IPS-18a (cell line): Measurements from ENCODE around the gene AATF.

Source experiments
- H3K27ac ChIP-seq: one replicate; pipeline ENCODE4 v1.5.1; 2013; ENCODE audit warnings: low read length
- H3K27me3 ChIP-seq: one replicate; pipeline ENCODE4 v1.6.1; 2013; ENCODE audit warnings: mild to moderate bottlenecking, low read length; ENCODE audit not compliant: control insufficient read depth, insufficient read depth
- H3K36me3 ChIP-seq: one replicate; pipeline ENCODE4 v1.6.1; 2013; ENCODE audit warnings: low read depth, low read length; ENCODE audit not compliant: control insufficient read depth
- H3K4me1 ChIP-seq: one replicate; pipeline ENCODE4 v1.6.1; 2013; ENCODE audit warnings: low read depth, low read length; ENCODE audit not compliant: control insufficient read depth
- H3K4me3 ChIP-seq: one replicate; pipeline ENCODE4 v1.5.1; 2013; ENCODE audit warnings: low read length
- H3K9ac ChIP-seq: one replicate; pipeline ENCODE4 v1.6.1; 2013; ENCODE audit warnings: mild to moderate bottlenecking, low read length, moderate library complexity
- H3K9me3 ChIP-seq: one replicate; pipeline ENCODE4 v1.6.1; 2013; ENCODE audit warnings: low read depth, low read length; ENCODE audit not compliant: control insufficient read depth

Gene AATF

DNA sequence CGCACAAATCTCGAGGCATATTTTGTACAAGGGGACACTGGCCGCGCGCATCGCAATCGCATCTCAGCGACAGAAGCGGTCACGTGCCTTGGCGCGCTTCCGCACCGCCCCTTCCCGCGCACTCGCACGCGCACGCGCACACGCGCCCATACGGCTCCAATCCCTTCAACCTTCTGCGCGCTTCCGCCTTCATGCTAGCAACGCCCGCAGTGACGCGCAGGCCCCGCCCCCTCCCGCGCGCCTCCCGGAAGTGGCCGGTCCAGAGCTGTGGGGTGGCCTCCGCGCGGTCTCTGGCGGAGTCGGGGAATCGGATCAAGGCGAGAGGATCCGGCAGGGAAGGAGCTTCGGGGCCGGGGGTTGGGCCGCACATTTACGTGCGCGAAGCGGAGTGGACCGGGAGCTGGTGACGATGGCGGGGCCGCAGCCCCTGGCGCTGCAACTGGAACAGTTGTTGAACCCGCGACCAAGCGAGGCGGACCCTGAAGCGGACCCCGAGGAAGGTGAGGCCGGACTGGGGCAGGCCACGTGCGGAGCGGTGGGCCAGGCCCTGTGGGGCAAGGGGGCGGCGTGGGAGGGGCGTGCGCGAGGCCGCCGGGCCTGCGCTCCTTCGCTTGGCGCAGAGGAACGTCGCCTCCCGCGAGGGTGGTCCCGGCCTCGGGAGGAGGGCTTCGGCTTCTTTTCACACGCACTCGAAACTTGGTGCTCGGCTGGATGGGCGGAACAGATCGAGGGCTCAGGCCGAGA lies at the start of gene AATF:
TSS of gene AATF (plus strand) at position 238 of the 744 bp plus-strand sequence. CDS start at position 410, 172 bp downstream.
- H3K27ac ChIP-seq = no peak within 1 kb of the TSS
- H3K27me3 ChIP-seq = peaks cover 58% of the 10 kb centered on the region
- H3K36me3 ChIP-seq = peaks cover 24% of the 10 kb centered on the region
- peak within 1 kb of the TSS; percentile 69 for H3K9ac ChIP-seq
- peaks cover 16% of the 10 kb centered on the region for H3K4me1 ChIP-seq
- H3K4me3 ChIP-seq = peak within 1 kb of the TSS; percentile 81
- H3K9me3 ChIP-seq = no peaks in the 10 kb centered on the region

GRCh38 chr17:36899250-36900159 lies 49.2 kb upstream of the AATF start:
- no peak overlapping the region for H3K27ac ChIP-seq
- H3K4me1 ChIP-seq = no peaks in the 10 kb centered on the region
- H3K9me3 ChIP-seq = no peaks in the 10 kb centered on the region
- no peaks in the 10 kb centered on the region for H3K36me3 ChIP-seq
- H3K9ac ChIP-seq = no peak overlapping the region
- no peaks in the 10 kb centered on the region for H3K27me3 ChIP-seq
- no peak overlapping the region for H3K4me3 ChIP-seq

DNA sequence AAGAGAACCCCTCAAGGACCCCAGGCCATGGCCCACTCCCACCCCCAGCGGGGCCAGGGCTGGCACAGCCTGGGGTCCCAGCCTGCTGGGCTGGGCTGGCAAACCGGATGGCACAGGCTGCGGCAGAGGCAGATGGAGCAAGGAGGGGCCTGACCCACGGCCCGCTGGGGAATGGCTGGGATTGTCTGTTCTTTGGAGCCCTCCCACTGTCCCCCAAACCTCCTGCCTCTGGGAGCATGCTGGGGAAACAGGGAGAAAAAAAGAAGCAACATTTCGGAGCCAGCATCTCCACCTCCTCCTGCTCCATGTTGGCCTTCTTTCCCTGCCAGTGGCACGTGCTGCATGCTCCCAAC lies 48.6 kb upstream of the AATF start:
- no peaks in the 10 kb centered on the region for H3K27me3 ChIP-seq
- no peak overlapping the region for H3K27ac ChIP-seq
- no peak overlapping the region for H3K9ac ChIP-seq

DNA sequence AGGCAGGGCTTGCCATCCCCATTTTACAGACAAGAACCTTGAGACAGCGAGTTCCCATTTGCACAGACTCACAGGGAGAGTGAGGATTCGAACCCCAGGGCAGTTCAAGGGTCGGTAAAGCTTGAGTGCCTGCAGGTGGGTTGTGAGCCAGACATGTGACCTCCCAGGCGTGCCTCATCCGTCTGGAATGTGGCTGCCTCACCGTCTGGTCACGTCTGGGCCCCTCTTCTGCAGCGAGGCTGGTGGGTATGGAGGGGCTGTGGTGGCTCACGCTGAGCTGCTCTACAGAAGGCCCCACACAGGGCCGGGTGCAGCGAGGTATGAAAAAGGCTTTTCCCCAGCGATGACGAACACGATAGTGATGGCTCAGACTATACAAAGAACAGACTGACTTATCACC lies 47.2 kb upstream of the AATF start:
- H3K27ac ChIP-seq = no peak overlapping the region
- no peaks in the 10 kb centered on the region for H3K27me3 ChIP-seq

More for the DNA sequence above, 48.6 kb upstream of the AATF start:
- H3K4me3 ChIP-seq = no peak overlapping the region
- H3K9me3 ChIP-seq = no peaks in the 10 kb centered on the region
- H3K4me1 ChIP-seq = no peaks in the 10 kb centered on the region
- no peaks in the 10 kb centered on the region for H3K36me3 ChIP-seq

GRCh38 chr17:36907407-36907806 lies 41.3 kb upstream of the AATF start:
- H3K36me3 ChIP-seq = no peaks in the 10 kb centered on the region
- no peaks in the 10 kb centered on the region for H3K4me1 ChIP-seq
- H3K4me3 ChIP-seq = no peak overlapping the region
- no peak overlapping the region for H3K27ac ChIP-seq
- no peaks in the 10 kb centered on the region for H3K27me3 ChIP-seq
- H3K9me3 ChIP-seq = no peaks in the 10 kb centered on the region
- no peak overlapping the region for H3K9ac ChIP-seq

More for the DNA sequence above, 47.2 kb upstream of the AATF start:
- no peaks in the 10 kb centered on the region for H3K4me1 ChIP-seq
- no peak overlapping the region for H3K9ac ChIP-seq
- no peaks in the 10 kb centered on the region for H3K36me3 ChIP-seq
- no peaks in the 10 kb centered on the region for H3K9me3 ChIP-seq
- H3K4me3 ChIP-seq = no peak overlapping the region

DNA sequence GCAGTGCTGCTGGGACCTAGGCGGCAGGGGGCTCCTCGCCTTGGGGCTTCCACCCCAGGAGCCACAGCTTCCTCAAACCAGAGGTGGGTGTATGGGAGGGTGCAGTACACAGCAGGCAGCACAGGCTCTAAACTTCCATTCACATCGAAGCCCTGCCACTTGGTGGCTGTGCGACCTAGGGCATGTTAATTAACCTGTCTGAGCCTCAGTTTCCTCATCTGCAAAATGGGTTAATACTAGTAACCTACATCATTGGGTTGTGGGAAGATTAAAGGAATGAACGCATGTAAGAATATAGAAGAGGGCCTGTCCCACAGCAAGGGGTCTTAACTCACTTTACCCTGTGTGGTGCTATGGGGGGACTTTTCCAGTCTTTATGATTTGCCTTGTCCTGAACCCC lies 38.2 kb upstream of the AATF start:
- no peak overlapping the region for H3K9ac ChIP-seq
- no peaks in the 10 kb centered on the region for H3K9me3 ChIP-seq
- no peak overlapping the region for H3K4me3 ChIP-seq
- H3K4me1 ChIP-seq = no peaks in the 10 kb centered on the region
- H3K27me3 ChIP-seq = no peaks in the 10 kb centered on the region
- H3K36me3 ChIP-seq = no peaks in the 10 kb centered on the region
- H3K27ac ChIP-seq = no peak overlapping the region

- H3K4me1 ChIP-seq = no peaks in the 10 kb centered on the region
- no peaks in the 10 kb centered on the region for H3K27me3 ChIP-seq
- H3K4me3 ChIP-seq = no peak overlapping the region
- H3K36me3 ChIP-seq = no peaks in the 10 kb centered on the region
- H3K9ac ChIP-seq = no peak overlapping the region
- H3K27ac ChIP-seq = no peak overlapping the region
- H3K9me3 ChIP-seq = no peaks in the 10 kb centered on the region
Observed at GRCh38 chr17:36911001-36911400, 37.8 kb upstream of the AATF start.

DNA sequence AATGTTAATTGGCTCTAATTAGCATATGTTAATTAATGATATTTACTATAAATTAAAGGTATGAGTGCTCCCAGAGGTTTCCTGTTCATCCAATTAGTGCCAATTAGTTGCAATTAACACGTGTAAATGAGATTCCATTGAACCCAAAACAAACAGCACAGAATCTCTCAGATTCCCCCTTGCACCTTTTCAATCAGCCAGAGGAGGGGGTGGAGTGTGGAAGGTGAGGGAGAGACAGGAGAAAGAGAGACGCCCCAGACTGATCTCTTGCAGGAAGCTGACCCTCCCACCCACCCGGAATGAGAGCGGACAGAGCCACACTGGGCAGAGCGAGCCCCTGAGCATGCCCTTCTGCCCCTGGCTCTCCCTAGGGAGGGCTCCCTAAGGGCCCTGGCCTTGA lies 35.6 kb upstream of the AATF start:
- no peaks in the 10 kb centered on the region for H3K9me3 ChIP-seq
- H3K27ac ChIP-seq = no peak overlapping the region
- peaks cover 3% of the 10 kb centered on the region for H3K4me1 ChIP-seq
- H3K27me3 ChIP-seq = no peaks in the 10 kb centered on the region
- no peak overlapping the region for H3K4me3 ChIP-seq
- H3K9ac ChIP-seq = no peak overlapping the region
- no peaks in the 10 kb centered on the region for H3K36me3 ChIP-seq

DNA sequence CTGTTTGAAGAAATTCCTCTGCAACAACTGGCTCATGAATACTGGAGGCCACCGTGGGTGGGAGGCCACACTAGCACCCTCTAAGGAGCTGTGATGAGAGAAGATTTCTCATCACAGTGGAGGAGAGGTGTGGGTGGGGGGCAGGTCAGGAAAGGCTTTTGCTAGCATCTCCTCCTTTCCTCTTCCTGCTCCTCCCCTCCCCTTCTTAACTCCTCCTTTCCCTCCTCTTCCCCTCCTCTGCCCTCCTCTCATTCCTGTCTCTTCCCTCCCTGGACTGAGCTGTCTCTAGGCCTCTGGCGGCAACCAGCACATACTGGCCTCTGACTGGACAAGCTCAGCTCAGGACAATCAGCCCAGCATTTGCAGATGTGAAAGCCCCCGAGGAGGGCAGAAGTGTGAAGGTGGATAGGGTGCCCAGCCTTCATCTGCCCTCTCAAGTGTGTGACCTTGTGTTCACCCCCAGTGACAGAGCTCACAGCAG lies 30.5 kb upstream of the AATF start:
- peaks cover 17% of the 10 kb centered on the region for H3K27me3 ChIP-seq
- no peaks in the 10 kb centered on the region for H3K36me3 ChIP-seq
- no peaks in the 10 kb centered on the region for H3K9me3 ChIP-seq
- no peak overlapping the region for H3K4me3 ChIP-seq
- no peak overlapping the region for H3K27ac ChIP-seq
- H3K4me1 ChIP-seq = peaks cover 37% of the 10 kb centered on the region
- no peak overlapping the region for H3K9ac ChIP-seq

- no peaks in the 10 kb centered on the region for H3K36me3 ChIP-seq
- H3K9ac ChIP-seq = no peak overlapping the region
- H3K9me3 ChIP-seq = no peaks in the 10 kb centered on the region
- peaks cover 37% of the 10 kb centered on the region for H3K4me1 ChIP-seq
- no peak overlapping the region for H3K27ac ChIP-seq
- peaks cover 17% of the 10 kb centered on the region for H3K27me3 ChIP-seq
- no peak overlapping the region for H3K4me3 ChIP-seq
Observed at GRCh38 chr17:36919407-36919968, 29.3 kb upstream of the AATF start.
